Measurements from ENCODE around the gene CUBN.

DNA sequence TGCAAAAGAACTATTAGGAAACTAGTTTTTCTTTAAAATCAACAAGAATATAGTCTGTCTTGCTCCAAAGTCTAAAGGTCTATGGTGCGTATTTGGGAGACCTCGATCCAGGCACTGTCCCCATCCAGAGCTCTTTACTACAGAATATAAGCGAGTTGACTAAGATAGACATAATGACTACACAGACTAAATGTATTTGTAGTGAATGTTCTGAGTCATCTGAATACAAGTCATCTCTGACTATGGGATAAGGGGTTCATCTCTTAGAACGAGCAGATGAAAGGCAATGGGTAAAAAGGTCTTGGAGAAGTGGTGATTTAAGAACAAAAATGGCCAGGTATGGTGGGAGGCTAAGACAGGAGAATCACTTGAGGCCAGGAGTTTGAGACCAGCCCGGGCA, 176.3 kb downstream of the CUBN start:
- no peak for TF ChIP-seq JUNB (IDR thresholded peaks at IDR 0.05)
- no peak for TF ChIP-seq CTCF (IDR thresholded peaks at IDR 0.05)
- TF ChIP-seq EP300 (IDR thresholded peaks at IDR 0.05), result no peak
- no peak for TF ChIP-seq RFX5 (IDR thresholded peaks at IDR 0.05)
- no peak for TF ChIP-seq MAZ (IDR thresholded peaks at IDR 0.05; ENCODE audit: borderline replicate concordance, low read depth, low read length)
- no peak for TF ChIP-seq POLR2A (IDR thresholded peaks at IDR 0.05; ENCODE audit: low read length)
- TF ChIP-seq NR3C1 (IDR thresholded peaks at IDR 0.05), result no peak
- no peak for TF ChIP-seq PBX3 (IDR thresholded peaks at IDR 0.05)
- TF ChIP-seq HOXA7 (CRISPR knock-in tag; IDR thresholded peaks at IDR 0.05), result no peak
- no peak for TF ChIP-seq NFE2L2 (conservative IDR thresholded peaks at IDR 0.05; ENCODE audit: low read length)
- TF ChIP-seq MYC (IDR thresholded peaks at IDR 0.05; ENCODE audit: borderline replicate concordance, low read length), result no peak
- no peak for TF ChIP-seq RARB (CRISPR knock-in tag; IDR thresholded peaks at IDR 0.05)
- TF ChIP-seq MAX (IDR thresholded peaks at IDR 0.05), result no peak
- no peak for TF ChIP-seq ELK1 (IDR thresholded peaks at IDR 0.05; ENCODE audit: low read depth, low read length)
